Right hindlimb (tissue), 1 donor: ENCODE data around the gene PARD3B.

Experiments
- DNase-seq: peaks from one replicate; pipeline ENCODE4 v3.0.0-alpha.2; 2018

The PARD3B gene

DNA sequence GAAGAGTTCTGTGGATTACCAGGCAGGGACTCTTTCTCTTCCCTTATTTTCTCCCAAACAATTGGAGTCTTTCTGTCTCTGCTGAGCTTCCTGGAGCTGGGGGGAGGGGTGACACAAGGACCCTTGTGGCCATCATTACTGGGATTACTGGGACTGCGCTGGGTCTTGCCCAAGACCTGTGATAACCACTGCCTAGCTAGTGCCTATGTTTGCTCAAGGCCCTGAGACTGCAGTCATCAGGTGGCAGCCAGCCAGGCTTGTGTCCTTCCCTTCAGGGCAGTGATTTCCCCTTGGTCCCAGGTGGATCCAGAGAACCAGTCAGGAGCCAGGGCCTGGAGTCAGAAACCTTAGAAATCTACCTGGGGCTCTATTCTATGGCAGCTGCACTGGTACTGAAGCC is 355.6 kb downstream of the PARD3B start:
- DNase-seq, result no peak

DNA sequence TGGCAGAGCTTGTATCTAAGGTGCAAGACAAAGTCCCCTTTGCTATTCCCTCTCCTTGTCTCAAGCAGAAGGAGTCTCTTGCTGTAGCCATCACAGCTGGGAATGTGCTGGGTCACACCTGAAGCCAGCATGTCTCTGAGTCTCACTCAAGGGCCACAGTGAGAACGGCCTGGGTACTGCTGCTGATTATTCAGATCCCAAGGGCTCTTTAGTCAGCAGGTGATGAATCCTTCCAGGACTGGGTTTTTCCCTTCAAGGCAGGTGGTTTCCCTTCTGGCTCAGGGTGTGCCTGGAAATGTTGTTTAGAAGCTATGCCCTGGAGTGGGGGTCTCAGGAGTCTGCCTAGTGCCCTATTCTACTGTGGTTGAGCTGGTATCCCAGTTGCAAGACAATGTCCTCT is 356.3 kb downstream of the PARD3B start:
- DNase-seq, result no peak

GRCh38 chr2:204909791-204910190 is 364.5 kb downstream of the PARD3B start:
- no peak for DNase-seq

GRCh38 chr2:204913312-204913711 is 368.0 kb downstream of the PARD3B start:
- no peak for DNase-seq

DNA sequence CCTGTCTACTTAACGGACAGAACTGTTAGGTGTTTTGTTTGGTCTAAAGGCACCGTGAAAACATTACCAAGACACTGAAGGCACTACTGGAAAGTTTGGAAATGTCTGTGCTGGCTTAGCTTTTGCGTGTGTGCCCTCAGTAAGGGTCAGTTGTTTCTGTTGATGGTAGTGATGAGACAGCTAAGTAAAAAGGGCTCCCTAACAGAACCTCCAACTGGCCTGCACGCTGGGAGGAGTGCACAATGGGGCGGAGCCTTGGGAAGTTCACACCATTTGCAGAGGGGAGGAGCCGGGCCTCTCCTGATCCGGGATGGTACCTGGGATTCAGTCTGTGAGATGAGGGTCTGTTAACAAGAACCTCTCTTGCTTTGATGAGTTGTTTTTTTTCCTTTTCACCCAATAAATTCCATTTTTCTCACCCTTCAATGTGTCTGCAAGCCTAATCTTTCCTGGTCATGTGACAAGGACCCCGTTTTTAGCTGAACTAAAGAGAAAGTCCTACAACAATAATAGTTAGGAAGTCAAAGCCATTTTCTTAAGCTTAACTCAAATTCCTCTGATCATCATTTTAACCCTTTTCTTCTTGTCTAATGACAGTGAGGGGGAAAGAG is 368.7 kb downstream of the PARD3B start:
- DNase-seq, result no peak

- no peak for DNase-seq
Observed at GRCh38 chr2:204914708-204915107, 369.4 kb downstream of the PARD3B start.

DNA sequence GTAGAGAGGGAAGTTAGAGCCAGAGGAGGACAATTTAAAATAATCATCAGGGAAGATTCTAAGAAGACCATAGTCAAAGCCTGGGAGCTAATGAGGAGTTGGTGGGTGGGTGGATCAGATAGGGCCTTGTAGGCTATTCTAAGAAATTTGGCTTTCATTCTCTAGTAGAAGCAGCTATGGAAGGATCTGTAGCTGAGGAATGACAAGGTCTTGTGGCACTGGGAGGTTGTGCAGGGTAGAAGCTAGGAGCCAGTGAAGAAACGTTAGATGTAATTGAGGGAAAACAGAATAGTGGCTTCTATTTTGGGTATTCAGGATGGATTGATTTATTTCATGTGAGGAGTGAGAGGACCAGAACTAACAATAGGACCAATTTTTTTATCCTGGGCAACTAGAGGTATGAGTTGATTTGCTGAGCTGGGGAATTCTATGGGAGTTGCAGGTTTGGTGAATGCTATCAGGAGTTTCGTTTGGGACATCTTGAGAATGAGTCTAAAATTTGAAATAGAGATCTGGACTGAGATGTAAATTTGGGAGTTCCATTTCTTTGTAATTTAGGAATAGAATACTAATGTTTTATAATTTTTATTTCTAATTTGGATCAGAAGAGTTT is 371.9 kb downstream of the PARD3B start:
- DNase-seq, result no peak

DNA sequence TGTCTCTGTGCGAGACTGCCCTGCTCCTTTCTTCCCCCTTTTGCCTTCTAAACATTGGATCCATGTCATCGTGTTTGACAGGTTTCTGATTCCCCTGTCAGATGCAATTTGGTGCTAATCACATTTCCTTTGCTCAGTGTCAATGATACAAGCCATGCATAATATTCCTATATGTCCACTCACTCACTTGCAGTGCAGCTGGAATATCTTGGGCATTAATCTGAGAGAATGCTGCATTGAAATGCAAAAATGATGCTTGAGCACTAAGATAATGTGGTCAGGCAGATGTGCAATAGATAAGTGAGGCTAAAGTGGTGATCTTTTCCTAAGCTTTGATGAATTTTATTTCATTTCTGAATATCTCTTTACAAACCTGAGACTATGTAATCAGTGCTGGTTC is 375.5 kb downstream of the PARD3B start:
- no peak for DNase-seq

- no peak for DNase-seq
Observed at GRCh38 chr2:204923957-204924356, 378.7 kb downstream of the PARD3B start.

- DNase-seq, result no peak
Observed at GRCh38 chr2:204931562-204931961, 386.3 kb downstream of the PARD3B start.

DNA sequence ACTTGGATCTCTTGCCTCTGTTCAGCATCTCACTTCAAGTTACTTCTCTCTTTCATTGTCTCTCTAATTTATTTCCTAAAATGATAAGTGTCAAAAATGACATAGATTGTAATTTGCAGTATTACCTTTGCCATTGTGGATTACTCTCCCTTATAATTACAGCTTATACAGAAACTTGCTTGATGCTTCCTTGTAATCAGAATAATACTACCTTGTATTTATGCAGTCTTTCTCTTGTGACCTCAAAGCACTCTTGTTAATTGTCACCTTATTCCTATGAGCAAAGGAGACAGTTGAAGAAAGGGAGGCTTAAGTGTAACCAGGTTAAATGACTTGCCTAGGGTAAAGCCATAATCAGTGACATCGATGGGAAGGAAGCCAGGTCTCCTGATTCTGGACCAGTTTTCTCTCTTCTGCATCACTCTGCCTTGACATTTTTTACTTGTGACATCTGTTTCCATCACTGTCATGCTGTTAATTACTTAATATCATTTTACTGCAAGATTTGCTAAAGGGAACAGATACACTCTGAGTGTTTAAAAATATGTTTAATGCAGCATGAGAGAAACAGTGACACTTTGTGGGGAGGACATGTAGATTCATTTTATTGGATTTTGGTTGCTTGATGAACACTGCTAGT is 388.6 kb downstream of the PARD3B start:
- no peak for DNase-seq

DNA sequence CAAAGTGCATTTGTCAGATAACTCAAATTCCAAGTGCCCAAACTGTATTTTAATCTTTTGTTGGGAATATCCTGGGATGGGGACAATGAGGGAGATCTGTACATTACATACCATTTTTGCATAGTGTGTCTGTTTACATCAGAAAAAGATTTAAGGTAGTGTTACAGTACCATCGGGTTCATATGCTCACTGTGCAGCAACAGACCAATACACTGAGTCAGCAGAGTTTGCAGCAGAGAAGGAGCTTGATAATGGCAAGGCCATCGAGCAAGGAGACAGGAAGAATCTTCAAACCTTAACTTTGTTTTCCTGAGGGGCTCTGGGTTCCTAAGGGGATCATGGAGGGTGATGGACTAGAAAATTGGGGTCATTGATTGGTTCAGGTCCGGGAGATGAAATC is 399.7 kb downstream of the PARD3B start:
- DNase-seq, result no peak

DNA sequence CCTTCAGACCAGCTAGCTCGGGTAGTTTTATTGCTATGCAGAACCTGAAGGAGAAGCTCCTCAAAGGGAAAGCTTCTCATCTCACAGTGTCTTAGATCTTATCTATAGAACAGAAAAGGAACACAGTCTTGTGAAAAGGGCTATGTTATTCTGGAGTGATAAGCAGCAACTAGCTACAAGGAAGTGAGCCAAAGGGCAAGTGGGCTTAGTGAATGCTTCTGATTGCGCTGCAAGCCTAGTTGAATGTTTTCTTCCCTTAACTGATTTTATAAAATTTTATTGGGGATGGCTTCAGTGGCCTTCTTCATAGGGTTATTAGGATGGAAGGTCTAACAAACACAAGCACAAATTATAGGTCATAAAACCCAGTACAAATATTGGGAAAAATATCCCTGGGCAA is 400.1 kb downstream of the PARD3B start:
- no peak for DNase-seq

GRCh38 chr2:204946892-204947291 is 401.6 kb downstream of the PARD3B start:
- no peak for DNase-seq

- no peak for DNase-seq
Observed at GRCh38 chr2:204947405-204947804, 402.1 kb downstream of the PARD3B start.

GRCh38 chr2:204948024-204948763 is 402.9 kb downstream of the PARD3B start:
- no peak for DNase-seq

- no peak for DNase-seq
Observed at GRCh38 chr2:204948822-204949221, 403.5 kb downstream of the PARD3B start.

DNA sequence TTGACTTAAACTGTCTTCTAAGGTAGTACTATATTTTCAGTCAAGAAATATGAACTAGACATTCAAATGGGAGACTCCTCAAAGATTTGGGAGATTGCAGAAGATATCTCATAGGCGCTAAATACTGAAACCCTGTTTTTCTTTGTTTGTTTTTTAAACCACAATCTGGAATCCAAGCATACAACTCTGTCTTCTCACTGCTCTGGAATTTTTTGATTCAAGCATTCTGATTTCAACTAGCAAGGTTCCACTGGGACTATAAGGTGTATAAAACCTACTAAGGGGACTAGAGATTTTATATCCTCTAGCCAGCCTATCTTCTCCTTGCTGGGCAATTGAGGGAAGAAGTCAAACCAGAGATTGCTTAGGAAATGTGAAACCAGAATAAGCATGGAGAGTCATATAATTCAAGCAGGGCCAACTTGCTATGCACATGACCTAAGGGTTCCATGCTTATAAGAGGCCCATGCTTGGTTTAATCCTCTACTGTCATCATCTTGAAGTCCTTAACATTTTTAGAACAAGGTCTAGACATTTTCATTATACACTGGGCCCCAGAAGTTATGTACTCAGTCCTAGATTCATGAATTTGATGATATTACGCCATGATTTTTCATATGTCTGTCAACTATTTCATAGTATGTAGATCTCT is 405.5 kb downstream of the PARD3B start:
- DNase-seq, result no peak

- DNase-seq, result no peak
Observed at GRCh38 chr2:204958371-204958770, 413.1 kb downstream of the PARD3B start.

DNA sequence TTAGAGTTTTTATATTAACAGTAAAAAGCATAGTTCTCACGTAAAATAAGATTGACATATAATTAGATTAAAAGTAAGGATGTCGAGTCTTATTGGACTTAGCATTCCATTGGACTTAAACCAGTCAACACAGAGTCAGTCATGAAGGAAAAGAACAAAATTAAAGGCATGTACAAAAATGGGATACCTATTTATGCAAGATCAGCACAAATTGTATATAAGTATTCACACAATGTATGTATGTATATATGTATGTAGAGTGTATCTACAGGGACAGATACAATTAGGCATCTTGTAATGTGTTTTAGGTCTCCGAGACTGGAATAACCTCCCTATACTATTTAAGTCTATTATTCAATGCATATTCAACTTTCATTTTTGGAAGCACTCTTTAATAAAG is 419.1 kb downstream of the PARD3B start:
- no peak for DNase-seq

GRCh38 chr2:204966245-204966644 is 421.0 kb downstream of the PARD3B start:
- DNase-seq, result no peak

DNA sequence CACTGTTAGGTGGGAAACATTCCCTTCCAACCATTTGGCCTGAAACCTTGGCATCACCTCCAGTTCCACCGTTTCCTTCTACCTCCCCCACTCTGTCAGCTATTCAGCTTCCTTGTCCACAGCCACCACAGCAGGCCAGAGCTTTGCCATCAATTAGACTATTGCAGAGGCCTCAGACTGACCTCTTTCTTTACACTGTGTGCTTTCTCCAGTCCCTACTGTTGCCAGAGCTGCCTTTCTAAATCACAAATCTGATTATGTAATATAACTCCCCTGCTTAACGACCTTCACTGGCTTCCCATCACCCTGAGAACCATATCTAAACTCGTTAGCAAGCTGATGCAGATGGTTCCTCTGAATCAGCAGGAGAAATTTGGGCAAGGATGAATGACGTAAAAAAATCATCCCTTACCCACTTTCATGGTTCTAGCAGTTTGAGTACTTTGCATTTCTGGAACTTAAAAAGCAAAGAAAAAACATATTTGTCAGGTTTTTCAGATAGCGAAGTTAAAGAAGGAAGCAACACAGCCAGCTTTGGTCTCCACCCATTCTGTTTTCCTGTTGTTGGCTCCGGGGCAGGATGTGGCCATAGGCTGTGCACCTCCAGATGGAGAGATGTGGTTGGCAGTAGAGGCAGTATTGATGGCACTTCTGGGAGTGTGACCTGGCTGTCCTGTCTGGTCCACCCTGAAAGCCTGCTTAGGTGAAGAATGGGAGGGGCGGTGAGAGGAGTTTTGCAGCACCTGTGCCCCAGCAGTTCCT is 422.1 kb downstream of the PARD3B start:
- peak; percentile 28 for DNase-seq
